Cardiac muscle cell (in vitro differentiated cells and primary cell): ENCODE measurements around the gene SNX9. TPM values are rescaled to one million over a fixed set of nuclear protein-coding genes. Genes with fewer than 3 reads are reported as not detected.

Source experiments
- DNase-seq, 2 donors: peaks; one replicate each; pipeline versions ENCODE4 v3.0.0 to v3.0.0-alpha.2; 2010 to 2017; ENCODE audit warnings: low read depth in 1 of 2, low spot score in 1 of 2
- H3K27ac ChIP-seq: fragments of 200-600 bp; sonication (generic); 2 replicates; pipeline ENCODE4 v1.5.1; 2016
- H3K27me3 ChIP-seq: fragments of 200-600 bp; sonication (generic); 2 replicates; pipeline ENCODE4 v1.6.0; 2016; ENCODE audit warnings: control low read depth
- H3K36me3 ChIP-seq: fragments of 200-600 bp; sonication (generic); 2 replicates; pipeline ENCODE4 v1.5.1; 2016; ENCODE audit warnings: control low read depth
- H3K4me1 ChIP-seq: fragments of 200-600 bp; sonication (generic); 2 replicates; pipeline ENCODE4 v1.8.1; 2017; ENCODE audit warnings: low read depth, mild to moderate bottlenecking, mixed run types
- H3K4me3 ChIP-seq: fragments of 200-600 bp; sonication (generic); 2 replicates; pipeline ENCODE4 v1.5.1; 2016; ENCODE audit warnings: mild to moderate bottlenecking
- H3K9me3 ChIP-seq: fragments of 200-600 bp; sonication (generic); 2 replicates; pipeline ENCODE4 v1.5.1; 2017; ENCODE audit warnings: low read depth, mild to moderate bottlenecking, control low read depth
- CTCF ChIP-seq: IDR thresholded peaks from 2 replicates; pipeline ENCODE4 v1.5.1; 2012; ENCODE audit warnings: low read depth, mild to moderate bottlenecking, low read length
- polyA plus RNA-seq: library from polyadenylated mRNA; unstranded; fragments of >200 nt; fragmentation: Nextera tagmentation; extraction: Ambion mirVana; gene quantifications from 2 replicates; pipeline ENCODE4 v1.2.1, GENCODE V29; 2016
- total RNA-seq: library from RNA; depleted of rRNA; stranded (reverse); fragments of >200 nt; gene quantifications from 2 replicates; pipeline ENCODE4 v1.2.3, GENCODE V29; 2016

Gene SNX9
- total and polyA plus RNA-seq, 2 experiments from 2014 or later, result 23.9 to 27.0 TPM

- Histone ChIP-seq H3K36me3 (no peaks in the 10 kb centered on the region), H3K4me1 (no peaks in the 10 kb centered on the region), H3K4me3 (no peak overlapping the region), H3K27me3 (no peaks in the 10 kb centered on the region), H3K27ac (no peak overlapping the region), H3K9me3 (no peaks in the 10 kb centered on the region)
- DNase-seq, result no peak
- TF ChIP-seq CTCF, result no peak
Measured at GRCh38 chr6:157788180-157788579, 34.9 kb upstream of the SNX9 start.

- H3K27me3 ChIP-seq, result no peaks in the 10 kb centered on the region
- H3K4me1 ChIP-seq, result no peaks in the 10 kb centered on the region
- H3K4me3 ChIP-seq, result no peak overlapping the region
- H3K36me3 ChIP-seq, result no peaks in the 10 kb centered on the region
- H3K9me3 ChIP-seq, result no peaks in the 10 kb centered on the region
- no peak for DNase-seq
- no peak for TF ChIP-seq CTCF
- H3K27ac ChIP-seq, result no peak overlapping the region
Measured at GRCh38 chr6:157789297-157789696, 33.7 kb upstream of the SNX9 start.

- no peak overlapping the region for H3K4me3 ChIP-seq
Measured at GRCh38 chr6:157789861-157790260, 33.2 kb upstream of the SNX9 start.

GRCh38 chr6:157790548-157791160 lies 32.4 kb upstream of the SNX9 start:
- H3K36me3 ChIP-seq, result no peaks in the 10 kb centered on the region
- no peaks in the 10 kb centered on the region for H3K27me3 ChIP-seq
- H3K4me1 ChIP-seq, result no peaks in the 10 kb centered on the region
- TF ChIP-seq CTCF, result no peak
- H3K27ac ChIP-seq, result no peak overlapping the region
- no peaks in the 10 kb centered on the region for H3K9me3 ChIP-seq
- no peak for DNase-seq
- H3K4me3 ChIP-seq, result no peak overlapping the region

More at GRCh38 chr6:157789861-157790260, 33.2 kb upstream of the SNX9 start:
- DNase-seq, result no peak
- no peaks in the 10 kb centered on the region for H3K36me3 ChIP-seq
- no peak for TF ChIP-seq CTCF
- no peaks in the 10 kb centered on the region for H3K4me1 ChIP-seq
- no peaks in the 10 kb centered on the region for H3K27me3 ChIP-seq
- H3K27ac ChIP-seq, result no peak overlapping the region
- H3K9me3 ChIP-seq, result no peaks in the 10 kb centered on the region

GRCh38 chr6:157791450-157791849 lies 31.6 kb upstream of the SNX9 start:
- no peak overlapping the region for H3K4me3 ChIP-seq
- DNase-seq, result no peak
- H3K27ac ChIP-seq, result no peak overlapping the region
- H3K4me1 ChIP-seq, result no peaks in the 10 kb centered on the region
- TF ChIP-seq CTCF, result no peak
- no peaks in the 10 kb centered on the region for H3K9me3 ChIP-seq
- H3K27me3 ChIP-seq, result no peaks in the 10 kb centered on the region
- H3K36me3 ChIP-seq, result no peaks in the 10 kb centered on the region
